Fibroblast of lung (primary cell): ENCODE data around the gene MCCC1. TPM values are rescaled to one million over a fixed set of nuclear protein-coding genes. Genes with fewer than 3 reads are reported as not detected.
"Not testable (repeated sequence)": the region's sequence is repeated elsewhere in the genome, so short reads cannot be mapped to it uniquely, and the experiment has no call there.

Experiments used
- DNase-seq, 2 donors: peaks; one replicate each; pipeline versions ENCODE4 v3.0.0 to v3.0.0-alpha.2; 2010; ENCODE audit warnings: low read depth in 2 of 2
- H2AFZ ChIP-seq: 2 replicates; pipeline ENCODE4 v1.5.1; 2012; ENCODE audit warnings: low read length, control low read depth, inconsistent platforms
- H3K27ac ChIP-seq: 2 replicates; pipeline ENCODE4 v1.5.1; 2011; ENCODE audit warnings: low read length, control low read depth; ENCODE audit not compliant: insufficient read depth
- H3K27me3 ChIP-seq: 2 replicates; pipeline ENCODE4 v1.5.1; 2011; ENCODE audit warnings: mild to moderate bottlenecking, low read length; ENCODE audit not compliant: control insufficient read depth, insufficient read depth
- H3K36me3 ChIP-seq: 2 replicates; pipeline ENCODE4 v1.5.1; 2011; ENCODE audit warnings: low read length; ENCODE audit not compliant: control insufficient read depth, insufficient read depth
- H3K4me1 ChIP-seq: 2 replicates; pipeline ENCODE4 v1.5.1; 2011; ENCODE audit warnings: low read length; ENCODE audit not compliant: control insufficient read depth, insufficient read depth; ENCODE audit errors: extremely low read depth
- H3K4me2 ChIP-seq: 2 replicates; pipeline ENCODE4 v1.5.1; 2011; ENCODE audit warnings: low read length, control low read depth; ENCODE audit not compliant: insufficient read depth; ENCODE audit errors: extremely low read depth
- H3K4me3 ChIP-seq, 4 experiments: fragments of 200-600 bp in 1 of 4; sonication (generic) in 1 of 4; replicated peaks in 1 of 4; 2 replicates each; pipeline ENCODE4 v1.5.1; 2011 to 2016; ENCODE audit warnings: low read length in 4 of 4, low read depth in 3 of 4, mild to moderate bottlenecking in 3 of 4, control low read depth in 2 of 4, inconsistent platforms in 1 of 4, mixed read lengths in 1 of 4; ENCODE audit not compliant: insufficient read depth in 1 of 4; ENCODE audit errors: control extremely low read depth in 1 of 4
- H3K79me2 ChIP-seq: 2 replicates; pipeline ENCODE4 v1.5.1; 2012; ENCODE audit warnings: mild to moderate bottlenecking, low read length, inconsistent platforms; ENCODE audit not compliant: control insufficient read depth, insufficient read depth
- H3K9ac ChIP-seq: 2 replicates; pipeline ENCODE4 v1.5.1; 2011; ENCODE audit warnings: mild to moderate bottlenecking, low read length, control low read depth; ENCODE audit not compliant: insufficient read depth
- H3K9me3 ChIP-seq: 2 replicates; pipeline ENCODE4 v1.5.1; 2012; ENCODE audit warnings: low read depth, low read length; ENCODE audit not compliant: control insufficient read depth, insufficient read depth
- H4K20me1 ChIP-seq: 2 replicates; pipeline ENCODE4 v1.5.1; 2011; ENCODE audit warnings: low read length; ENCODE audit not compliant: control insufficient read depth, insufficient read depth; ENCODE audit errors: extremely low read depth
- EZH2 ChIP-seq: IDR thresholded peaks from 2 replicates; pipeline ENCODE4 v1.5.1; 2012; ENCODE audit warnings: low read length, control low read depth, mild to moderate bottlenecking; ENCODE audit errors: missing control alignments
- polyA plus RNA-seq, 2 donors: library from polyadenylated mRNA; depleted of rRNA in 1 of 2; stranded (reverse) in 1 of 2; unstranded in 1 of 2; fragments of >200 nt; gene quantifications; 2 replicates each; pipeline ENCODE4 v1.2.1, GENCODE V29; 2011 to 2012; ENCODE audit warnings: missing spikeins in 1 of 2
- total RNA-seq: library from RNA; depleted of rRNA; stranded (reverse); fragments of >200 nt; gene quantifications from 2 replicates; pipeline ENCODE4 v1.2.1, GENCODE V29; 2014
- TF ChIP-seq, protein P1 (sequence below), 2 donors: IDR thresholded peaks in 1 of 2; conservative IDR thresholded peaks in 1 of 2; 1 replicate in 1 of 2; 2 replicates in 1 of 2; pipeline ENCODE4 v1.5.1; 2011 to 2012; ENCODE audit warnings: low read length in 2 of 2, control low read depth in 1 of 2, inconsistent platforms in 1 of 2, low read depth in 1 of 2, mild to moderate bottlenecking in 1 of 2

MCCC1 gene
- total and polyA plus RNA-seq, 2 donors (not counting 1 experiment from before 2014, with no cell fraction given), result 16.1 to 29.1 TPM

DNA sequence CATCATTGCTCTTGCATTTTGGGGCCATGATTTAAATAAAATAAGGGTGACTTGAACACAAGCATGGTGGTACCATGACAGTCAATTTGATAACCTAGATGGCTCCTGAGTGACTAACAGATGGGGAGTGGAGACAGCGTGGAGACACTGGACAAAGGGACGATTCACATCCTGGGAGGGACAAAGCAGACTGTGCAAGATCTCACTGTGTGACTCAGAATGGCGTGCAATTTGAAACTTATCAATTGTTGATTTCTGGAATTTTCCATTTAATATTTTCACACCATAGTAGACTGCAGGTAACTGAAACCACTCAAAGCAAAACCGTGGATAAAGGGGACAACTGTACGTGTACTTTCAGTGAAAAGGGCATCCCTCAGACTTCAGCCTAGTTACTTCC is 25.5 kb downstream of the MCCC1 start:
- no peak for DNase-seq
- Histone ChIP-seq H3K4me2 (no peak overlapping the region), H2AFZ (no peak overlapping the region), H3K79me2 (no peaks in the 10 kb centered on the region), H3K9me3 (no peaks in the 10 kb centered on the region), H3K27me3 (no peaks in the 10 kb centered on the region), H3K4me3 (no peak overlapping the region), H3K27ac (no peak overlapping the region), H3K4me1 (no peaks in the 10 kb centered on the region), H4K20me1 (no peaks in the 10 kb centered on the region), H3K36me3 (no peaks in the 10 kb centered on the region), H3K9ac (no peak overlapping the region)
- TF ChIP-seq, protein P1, sequence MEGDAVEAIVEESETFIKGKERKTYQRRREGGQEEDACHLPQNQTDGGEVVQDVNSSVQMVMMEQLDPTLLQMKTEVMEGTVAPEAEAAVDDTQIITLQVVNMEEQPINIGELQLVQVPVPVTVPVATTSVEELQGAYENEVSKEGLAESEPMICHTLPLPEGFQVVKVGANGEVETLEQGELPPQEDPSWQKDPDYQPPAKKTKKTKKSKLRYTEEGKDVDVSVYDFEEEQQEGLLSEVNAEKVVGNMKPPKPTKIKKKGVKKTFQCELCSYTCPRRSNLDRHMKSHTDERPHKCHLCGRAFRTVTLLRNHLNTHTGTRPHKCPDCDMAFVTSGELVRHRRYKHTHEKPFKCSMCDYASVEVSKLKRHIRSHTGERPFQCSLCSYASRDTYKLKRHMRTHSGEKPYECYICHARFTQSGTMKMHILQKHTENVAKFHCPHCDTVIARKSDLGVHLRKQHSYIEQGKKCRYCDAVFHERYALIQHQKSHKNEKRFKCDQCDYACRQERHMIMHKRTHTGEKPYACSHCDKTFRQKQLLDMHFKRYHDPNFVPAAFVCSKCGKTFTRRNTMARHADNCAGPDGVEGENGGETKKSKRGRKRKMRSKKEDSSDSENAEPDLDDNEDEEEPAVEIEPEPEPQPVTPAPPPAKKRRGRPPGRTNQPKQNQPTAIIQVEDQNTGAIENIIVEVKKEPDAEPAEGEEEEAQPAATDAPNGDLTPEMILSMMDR (conservative IDR thresholded peaks at IDR 0.05 in 1 of 2, IDR thresholded peaks at IDR 0.05 in 1 of 2; ENCODE audit: low read depth in 1 of 2, low read length in 2 of 2), result no peak

DNA sequence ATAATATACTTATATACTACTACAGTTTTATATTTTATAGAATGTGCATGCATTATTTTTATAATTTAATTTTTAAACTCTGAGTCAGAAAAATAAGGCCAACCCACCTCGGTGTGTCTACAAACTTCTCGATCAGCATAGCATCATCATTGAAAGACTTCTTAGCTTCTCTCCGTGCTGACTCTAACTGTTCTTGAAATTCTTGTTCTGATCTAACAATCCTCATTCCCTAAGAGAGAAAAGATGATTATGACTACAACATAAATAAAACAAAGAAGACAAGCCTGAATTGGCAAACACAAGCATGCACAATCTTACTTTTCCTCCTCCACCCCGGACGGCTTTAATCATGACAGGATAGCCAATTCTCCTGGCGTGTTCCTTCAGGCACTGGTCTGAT is 28.4 kb downstream of the MCCC1 start:
- Histone ChIP-seq H3K4me3 (no peak overlapping the region), H3K27ac (no peak overlapping the region), H3K27me3 (no peaks in the 10 kb centered on the region), H3K79me2 (no peaks in the 10 kb centered on the region), H3K9ac (no peak overlapping the region), H4K20me1 (no peaks in the 10 kb centered on the region), H3K4me1 (no peaks in the 10 kb centered on the region), H3K4me2 (no peak overlapping the region), H2AFZ (no peak overlapping the region), H3K9me3 (no peaks in the 10 kb centered on the region), H3K36me3 (no peaks in the 10 kb centered on the region)
- DNase-seq, result no peak
- no peak for TF ChIP-seq EZH2
- TF ChIP-seq, protein P1 (conservative IDR thresholded peaks at IDR 0.05 in 1 of 2, IDR thresholded peaks at IDR 0.05 in 1 of 2; ENCODE audit: low read depth in 1 of 2, low read length in 2 of 2), result no peak

DNA sequence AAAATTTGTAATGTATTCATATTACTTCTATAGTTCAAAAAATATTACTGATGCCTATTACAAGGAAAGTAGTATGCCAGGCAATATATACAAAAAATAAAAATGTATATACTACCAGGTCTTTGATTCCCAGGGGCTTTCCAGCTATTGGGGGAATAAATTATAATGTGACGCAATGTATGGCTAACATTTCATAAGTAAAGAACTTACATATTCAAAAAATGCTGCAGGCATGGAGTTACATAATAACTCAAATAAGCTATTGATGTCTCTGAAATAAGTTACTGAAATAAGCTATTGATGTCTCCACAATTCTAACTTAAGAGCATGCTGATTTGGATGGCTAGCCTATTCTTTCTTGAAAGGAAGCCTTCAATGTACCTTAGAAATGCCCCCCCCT is 30.2 kb downstream of the MCCC1 start:
- Histone ChIP-seq H3K9ac (no peak overlapping the region), H3K4me3 (no peak overlapping the region), H2AFZ (no peak overlapping the region), H3K4me1 (no peaks in the 10 kb centered on the region), H3K36me3 (no peaks in the 10 kb centered on the region), H3K4me2 (no peak overlapping the region), H4K20me1 (no peaks in the 10 kb centered on the region), H3K27ac (no peak overlapping the region), H3K27me3 (no peaks in the 10 kb centered on the region), H3K79me2 (no peaks in the 10 kb centered on the region), H3K9me3 (no peaks in the 10 kb centered on the region)
- no peak for DNase-seq
- TF ChIP-seq, protein P1 (conservative IDR thresholded peaks at IDR 0.05 in 1 of 2, IDR thresholded peaks at IDR 0.05 in 1 of 2; ENCODE audit: low read depth in 1 of 2, low read length in 2 of 2), result no peak
- no peak for TF ChIP-seq EZH2

DNA sequence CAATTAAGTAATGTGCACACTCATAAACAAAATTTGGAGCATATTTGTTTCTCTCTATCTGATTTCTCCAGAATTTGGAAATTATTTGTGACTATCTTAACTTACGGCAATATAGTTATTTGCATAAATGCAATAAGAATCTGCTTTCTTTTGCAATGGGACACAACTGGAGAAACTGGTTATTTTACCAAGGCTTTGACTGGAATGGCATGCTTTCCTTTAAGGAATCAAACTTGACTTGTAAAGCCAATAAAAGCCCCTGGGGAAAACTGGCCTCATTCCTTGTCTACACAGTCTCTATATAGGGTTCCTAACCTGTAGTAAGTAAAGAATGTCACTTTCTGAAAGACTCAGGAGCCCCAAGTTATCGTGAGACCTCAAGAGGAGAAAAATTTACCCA is 32.4 kb downstream of the MCCC1 start:
- not testable (repeated sequence) for H3K79me2 ChIP-seq, H3K36me3 ChIP-seq, H3K4me2 ChIP-seq, H2AFZ ChIP-seq, H4K20me1 ChIP-seq, DNase-seq, H3K27ac ChIP-seq, H3K9me3 ChIP-seq, H3K9ac ChIP-seq, H3K4me3 ChIP-seq, H3K27me3 ChIP-seq, H3K4me1 ChIP-seq
